ENCODE data around the gene PYROXD2. TPM values are rescaled to one million over a fixed set of nuclear protein-coding genes. Genes with fewer than 3 reads are reported as not detected.

PYROXD2 gene
- total and polyA plus RNA-seq, 2 of the 8 experiments (the other 6 are each of a cell fraction or from before 2014, with no cell fraction given), result 3.2 to 5.4 TPM

DNA sequence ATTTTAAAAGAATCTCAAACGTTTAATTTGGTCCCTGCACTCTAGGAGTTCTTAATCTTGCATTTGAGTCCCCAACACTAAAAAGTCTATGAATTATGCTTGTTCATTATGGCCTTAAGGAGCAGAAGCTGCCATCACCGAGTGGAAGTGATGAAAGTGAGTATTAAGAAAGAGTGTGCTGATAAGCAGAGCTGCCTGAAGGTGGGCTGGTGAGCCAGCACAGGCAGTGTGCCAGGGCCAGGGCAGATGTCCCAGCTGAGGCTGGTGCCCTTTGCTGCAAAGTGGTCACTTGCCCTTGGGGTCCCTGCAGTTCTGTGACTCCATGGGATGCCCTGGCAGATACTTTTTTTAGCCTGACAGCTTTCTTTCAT lies 74.1 kb downstream of the PYROXD2 start:
- Histone ChIP-seq H3K4me2 (ENCODE audit: insufficient read depth in 1 of 2, low read depth in 2 of 2, low read length in 2 of 2) (no peak overlapping the region), H2BK15ac (ENCODE audit: low read length) (no peak overlapping the region), H3K79me2 (ENCODE audit: control insufficient read depth in 1 of 2, insufficient read depth in 2 of 2, low read length in 2 of 2) (no peaks in the 10 kb centered on the region), H3K36me3 (ENCODE audit: control insufficient read depth in 2 of 4, insufficient read depth in 4 of 4, low read length in 3 of 4) (no peaks in the 10 kb centered on the region), H4K91ac (replicated peaks; ENCODE audit: insufficient read length, low read length) (no peak overlapping the region), H2BK20ac (ENCODE audit: low read length) (no peak overlapping the region), H2AFZ (ENCODE audit: low read length) (no peak overlapping the region), H3K27ac (ENCODE audit: low read depth, low read length) (no peak overlapping the region), H2BK5ac (ENCODE audit: low read depth, low read length) (no peak overlapping the region), H3K4me1 (replicated peaks in 1 of 4; ENCODE audit: control insufficient read depth in 3 of 4, insufficient read depth in 4 of 4, low read length in 3 of 4) (no peaks in the 10 kb centered on the region), H3K56ac (replicated peaks; ENCODE audit: insufficient read length, low read depth, low read length) (no peak overlapping the region), H3K27me3 (replicated peaks in 1 of 4; ENCODE audit: control insufficient read depth in 3 of 4, extremely low read depth in 1 of 4, insufficient read depth in 3 of 4, low read length in 3 of 4) (no peaks in the 10 kb centered on the region), H3K9me3 (ENCODE audit: insufficient read depth in 2 of 2, low read depth in 1 of 2, low read length in 1 of 2) (no peaks in the 10 kb centered on the region), H4K20me1 (replicated peaks in 1 of 2; ENCODE audit: control insufficient read depth in 1 of 2, insufficient read depth in 2 of 2, low read length in 2 of 2) (no peaks in the 10 kb centered on the region), H3K23ac (ENCODE audit: insufficient read length) (no peak overlapping the region), H3K18ac (ENCODE audit: extremely low read depth, low read length) (no peak overlapping the region), H2AK5ac (ENCODE audit: low read depth, low read length) (no peak overlapping the region), H3K4ac (replicated peaks; ENCODE audit: insufficient read length, low read depth, low read length) (no peak overlapping the region), H4K5ac (ENCODE audit: insufficient read length, low read depth, low read length) (no peak overlapping the region), H3K4me3 (ENCODE audit: extremely low read depth in 1 of 4, insufficient read depth in 2 of 4, low read depth in 3 of 4, low read length in 4 of 4) (no peak overlapping the region), H3K9ac (replicated peaks in 1 of 4; ENCODE audit: extremely low read depth in 1 of 4, low read depth in 3 of 4, low read length in 3 of 4) (no peak overlapping the region), H4K8ac (ENCODE audit: extremely low read depth, insufficient read depth, low read length) (no peak overlapping the region), H3K23me2 (ENCODE audit: low read depth, low read length) (no peaks in the 10 kb centered on the region), H2BK12ac (ENCODE audit: low read depth, low read length) (no peak overlapping the region), H3K14ac (ENCODE audit: insufficient read length) (no peak overlapping the region), H2BK120ac (replicated peaks; ENCODE audit: low read depth, low read length) (no peak overlapping the region), H3K79me1 (ENCODE audit: low read depth, low read length) (no peaks in the 10 kb centered on the region)
- POLR2A ChIA-PET (ENCODE audit: partially characterized antibody), result no interaction called here
- 82% methylated on average over 2 of the region's 2 CpGs; no CpG with 5 or more reads in 1 of the 2 experiments for WGBS, 2 experiments (ENCODE audit: extremely low coverage in 1 of 2, insufficient coverage in 1 of 2, insufficient read length in 1 of 2, insufficient replicate concordance in 2 of 2, low coverage in 1 of 2, low lambda C conversion rate in 2 of 2, missing lambda C conversion rate in 1 of 2)
- DNase-seq (ENCODE audit: low read depth in 1 of 2, low spot score in 2 of 2) (no peak), FAIRE-seq (no peak)
- CTCF ChIA-PET (ENCODE audit: partially characterized antibody), result interaction anchor here (0.6 to 2.7 kb wide), 8 partner anchors 10 to 84 kb away, joined by 3 to 19 read pairs (median 4); no protein-coding TSS in a partner anchor
- TF ChIP-seq PHF8 (conservative IDR thresholded peaks at IDR 0.05; ENCODE audit: low read depth, low read length) (no peak), GTF2F1 (IDR thresholded peaks at IDR 0.05; ENCODE audit: borderline replicate concordance, low read depth, low read length) (no peak), KDM4A (IDR thresholded peaks at IDR 0.05; ENCODE audit: low read depth, low read length, severe bottlenecking) (no peak), BCL11A (IDR thresholded peaks at IDR 0.05; ENCODE audit: low read depth in 2 of 2, low read length in 2 of 2) (no peak), SP1 (IDR thresholded peaks at IDR 0.05; ENCODE audit: low read depth, low read length) (no peak), CBX5 (IDR thresholded peaks at IDR 0.05; ENCODE audit: low read depth, low read length) (no peak), KDM1A (IDR thresholded peaks at IDR 0.05; ENCODE audit: borderline replicate concordance, low read length) (no peak), JUND (IDR thresholded peaks at IDR 0.05; ENCODE audit: low read length) (no peak), RAD21 (IDR thresholded peaks at IDR 0.05 in 1 of 2, conservative IDR thresholded peaks at IDR 0.05 in 1 of 2; ENCODE audit: low read depth in 2 of 2, low read length in 2 of 2) (peak; percentile 14 to 39; a peak in 3 of 4 replicates)
- TF ChIP-seq, protein P1, sequence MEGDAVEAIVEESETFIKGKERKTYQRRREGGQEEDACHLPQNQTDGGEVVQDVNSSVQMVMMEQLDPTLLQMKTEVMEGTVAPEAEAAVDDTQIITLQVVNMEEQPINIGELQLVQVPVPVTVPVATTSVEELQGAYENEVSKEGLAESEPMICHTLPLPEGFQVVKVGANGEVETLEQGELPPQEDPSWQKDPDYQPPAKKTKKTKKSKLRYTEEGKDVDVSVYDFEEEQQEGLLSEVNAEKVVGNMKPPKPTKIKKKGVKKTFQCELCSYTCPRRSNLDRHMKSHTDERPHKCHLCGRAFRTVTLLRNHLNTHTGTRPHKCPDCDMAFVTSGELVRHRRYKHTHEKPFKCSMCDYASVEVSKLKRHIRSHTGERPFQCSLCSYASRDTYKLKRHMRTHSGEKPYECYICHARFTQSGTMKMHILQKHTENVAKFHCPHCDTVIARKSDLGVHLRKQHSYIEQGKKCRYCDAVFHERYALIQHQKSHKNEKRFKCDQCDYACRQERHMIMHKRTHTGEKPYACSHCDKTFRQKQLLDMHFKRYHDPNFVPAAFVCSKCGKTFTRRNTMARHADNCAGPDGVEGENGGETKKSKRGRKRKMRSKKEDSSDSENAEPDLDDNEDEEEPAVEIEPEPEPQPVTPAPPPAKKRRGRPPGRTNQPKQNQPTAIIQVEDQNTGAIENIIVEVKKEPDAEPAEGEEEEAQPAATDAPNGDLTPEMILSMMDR (IDR thresholded peaks at IDR 0.05; ENCODE audit: control extremely low read depth in 1 of 3, insufficient read depth in 1 of 3, low read depth in 1 of 3, low read length in 3 of 3), result peak in 2 of 3 experiments; percentile 7 to 9; a peak in 1 of 4 replicates

Data from H1 (cell line).